ENCODE results near the gene TPRA1. TPM values are rescaled to one million over a fixed set of nuclear protein-coding genes. Genes with fewer than 3 reads are reported as not detected.

TPRA1 gene
- total and polyA plus RNA-seq, 2 of the 4 experiments (the other 2 are of a cell fraction) = 17.9 to 40.1 TPM

DNA sequence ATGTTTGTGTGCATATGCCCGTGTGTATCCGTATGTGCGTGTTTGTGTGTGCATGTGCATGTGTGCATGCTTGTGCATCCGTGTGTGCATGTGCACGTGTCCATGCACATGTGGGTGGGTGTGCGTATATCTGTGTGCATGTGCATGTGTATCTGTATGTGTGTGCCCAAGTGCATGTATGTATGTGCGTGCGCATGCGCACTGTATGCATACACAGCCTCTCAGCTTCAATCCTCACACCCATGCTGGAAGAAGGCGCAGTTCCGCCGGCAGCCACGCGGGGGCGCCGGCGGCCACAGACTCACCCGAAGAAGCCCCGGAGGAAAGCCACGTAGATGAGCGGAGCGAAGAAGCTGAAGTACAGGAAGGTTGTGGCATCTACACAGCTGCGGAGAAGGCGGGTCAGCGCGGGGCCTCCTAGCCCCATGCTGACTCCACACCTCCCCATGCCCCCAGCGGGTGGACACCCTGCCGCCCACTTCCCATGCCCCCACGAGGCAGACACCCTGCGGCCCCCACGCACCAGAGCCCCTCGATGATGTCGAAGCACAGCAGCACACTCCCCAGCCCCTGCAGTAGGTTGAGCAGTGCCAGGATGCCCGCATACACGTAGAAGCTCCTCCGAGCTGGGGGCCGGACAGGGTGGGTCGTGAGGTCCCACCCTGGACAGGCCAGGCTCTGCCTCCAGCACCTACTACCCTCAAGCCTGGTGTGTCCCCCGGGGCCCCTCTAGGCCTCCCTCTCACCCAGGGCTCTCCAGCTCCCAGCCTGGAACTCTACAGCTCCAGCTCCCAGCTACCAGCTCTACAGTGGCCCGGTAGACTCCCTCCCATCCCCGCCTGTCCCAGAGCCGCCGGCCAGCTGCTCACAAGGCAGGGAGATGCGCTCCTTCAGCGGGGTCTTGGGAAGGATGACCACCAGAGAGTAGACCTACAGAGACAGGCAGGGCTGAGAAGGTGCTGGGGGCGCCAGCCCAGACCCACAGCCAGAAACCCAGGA, 15.4 kb downstream of the TPRA1 start:
- Histone ChIP-seq H3K14ac (replicated peaks; ENCODE audit: low read depth, low read length) (no peak overlapping the region), H2AK5ac (ENCODE audit: low read depth, low read length) (peak overlapping the region; percentile 56; the same call in 1 of the 2 replicates), H3K18ac (ENCODE audit: low read depth, low read length) (no peak overlapping the region), H3K9me1 (ENCODE audit: insufficient read depth, low read length) (peaks cover 7% of the 10 kb centered on the region), H3K9me3 (ENCODE audit: control insufficient read depth, insufficient read depth, low read length) (no peaks in the 10 kb centered on the region), H3K36me3 (ENCODE audit: control insufficient read depth, insufficient read depth, low read length) (peaks cover 62% of the 10 kb centered on the region), H3K4ac (ENCODE audit: low read depth, low read length) (no peak overlapping the region), H2BK15ac (ENCODE audit: low read depth, low read length) (no peak overlapping the region), H3K4me2 (ENCODE audit: low read depth, low read length) (no peak overlapping the region), H3K56ac (ENCODE audit: extremely low read depth, insufficient read depth, low read length) (no peak overlapping the region), H3K27me3 (ENCODE audit: control insufficient read depth, insufficient read depth, low read length) (no peaks in the 10 kb centered on the region), H4K8ac (ENCODE audit: low read depth in 2 of 2, low read length in 2 of 2) (peak overlapping the region in 1 of 2 experiments; percentile 43; a peak in 1 of 4 replicates), H2BK120ac (ENCODE audit: low read depth, low read length) (no peak overlapping the region), H3K27ac (ENCODE audit: insufficient read depth, low read length) (no peak overlapping the region), H3K4me3 (ENCODE audit: insufficient read depth, low read depth, low read length) (no peak overlapping the region), H4K5ac (ENCODE audit: low read depth, low read length) (peak overlapping the region; percentile 3; the same call in 1 of the 2 replicates), H3K79me1 (ENCODE audit: low read depth in 1 of 2, low read length in 2 of 2) (peaks cover 25 to 38% of the 10 kb centered on the region in 2 experiments), H3K23ac (ENCODE audit: low read depth, low read length) (no peak overlapping the region), H3K4me1 (ENCODE audit: control insufficient read depth, insufficient read depth, low read length) (peaks cover 3% of the 10 kb centered on the region; the same call in 1 of the 2 replicates), H2BK20ac (ENCODE audit: low read depth, low read length) (no peak overlapping the region), H4K91ac (ENCODE audit: insufficient read depth, low read depth, low read length) (no peak overlapping the region), H2AK9ac (replicated peaks; ENCODE audit: low read depth, low read length, poor library complexity) (peak overlapping the region; percentile 83), H2BK5ac (ENCODE audit: low read depth, low read length, poor library complexity, severe bottlenecking) (no peak overlapping the region), H4K20me1 (ENCODE audit: insufficient read depth, low read length) (peaks cover 50% of the 10 kb centered on the region), H2AFZ (replicated peaks; ENCODE audit: low read length, poor library complexity) (peak overlapping the region; percentile 78), H3K9ac (ENCODE audit: low read depth, low read length) (no peak overlapping the region)
- peak; percentile 49 for TF ChIP-seq MAZ (IDR thresholded peaks at IDR 0.05; ENCODE audit: borderline replicate concordance, low read depth, low read length)
- TF ChIP-seq MAFK (IDR thresholded peaks at IDR 0.05; ENCODE audit: low read depth, low read length) = no peak
- no peak for TF ChIP-seq CEBPB (IDR thresholded peaks at IDR 0.05; ENCODE audit: low read depth, low read length)
- TF ChIP-seq RAD21 (IDR thresholded peaks at IDR 0.05; ENCODE audit: low read length) = peak; percentile 92
- no peak for TF ChIP-seq RFX5 (IDR thresholded peaks at IDR 0.05; ENCODE audit: low read depth, low read length)
- TF ChIP-seq, protein P1, sequence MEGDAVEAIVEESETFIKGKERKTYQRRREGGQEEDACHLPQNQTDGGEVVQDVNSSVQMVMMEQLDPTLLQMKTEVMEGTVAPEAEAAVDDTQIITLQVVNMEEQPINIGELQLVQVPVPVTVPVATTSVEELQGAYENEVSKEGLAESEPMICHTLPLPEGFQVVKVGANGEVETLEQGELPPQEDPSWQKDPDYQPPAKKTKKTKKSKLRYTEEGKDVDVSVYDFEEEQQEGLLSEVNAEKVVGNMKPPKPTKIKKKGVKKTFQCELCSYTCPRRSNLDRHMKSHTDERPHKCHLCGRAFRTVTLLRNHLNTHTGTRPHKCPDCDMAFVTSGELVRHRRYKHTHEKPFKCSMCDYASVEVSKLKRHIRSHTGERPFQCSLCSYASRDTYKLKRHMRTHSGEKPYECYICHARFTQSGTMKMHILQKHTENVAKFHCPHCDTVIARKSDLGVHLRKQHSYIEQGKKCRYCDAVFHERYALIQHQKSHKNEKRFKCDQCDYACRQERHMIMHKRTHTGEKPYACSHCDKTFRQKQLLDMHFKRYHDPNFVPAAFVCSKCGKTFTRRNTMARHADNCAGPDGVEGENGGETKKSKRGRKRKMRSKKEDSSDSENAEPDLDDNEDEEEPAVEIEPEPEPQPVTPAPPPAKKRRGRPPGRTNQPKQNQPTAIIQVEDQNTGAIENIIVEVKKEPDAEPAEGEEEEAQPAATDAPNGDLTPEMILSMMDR (conservative IDR thresholded peaks at IDR 0.05; ENCODE audit: low read depth, low read length) = peak; percentile 99
- peak; percentile 83 for TF ChIP-seq SMC3 (IDR thresholded peaks at IDR 0.05; ENCODE audit: low read depth, low read length)
- in situ Hi-C loops (cut with MboI; ENCODE audit: low sequenced_read_pairs) = no loop called here
- ChIA-PET CTCF (interaction anchor here (0.6 to 1.7 kb wide), 17 partner anchors 10 to 484 kb away, joined by 3 to 20 read pairs (median 4); partner anchors contain the start of genes MCM2 and TPRA1), POLR2A (ENCODE audit: unreplicated experiment) (no interaction called here)
- intact Hi-C loops (cut with micrococcal nuclease) = loop anchor here (2.0 to 10.0 kb wide), 2 partner anchors 260 to 396 kb away; no protein-coding TSS in a partner anchor
- DNase-seq = peak; percentile 87
- peak; percentile 97 for ATAC-seq (ENCODE audit: low read depth)
- WGBS, 2 experiments (ENCODE audit: extremely low coverage in 2 of 2, insufficient read length in 1 of 2) = 56% methylated on average over 8 of the region's 46 CpGs; no CpG with 5 or more reads in 1 of the 2 experiments
- dilution Hi-C loops (cut with HindIII; ENCODE audit: low sequenced_read_pairs, unreplicated experiment) = no loop called here
- BruUV-seq (replicated peaks) = no TSS peak
